Measurements from ENCODE around the gene DMKN.

Gene DMKN

GRCh38 chr19:35461060-35461459 lies 52.4 kb downstream of the DMKN start:
- DNase-seq (ENCODE audit: low read depth): no peak

DNA sequence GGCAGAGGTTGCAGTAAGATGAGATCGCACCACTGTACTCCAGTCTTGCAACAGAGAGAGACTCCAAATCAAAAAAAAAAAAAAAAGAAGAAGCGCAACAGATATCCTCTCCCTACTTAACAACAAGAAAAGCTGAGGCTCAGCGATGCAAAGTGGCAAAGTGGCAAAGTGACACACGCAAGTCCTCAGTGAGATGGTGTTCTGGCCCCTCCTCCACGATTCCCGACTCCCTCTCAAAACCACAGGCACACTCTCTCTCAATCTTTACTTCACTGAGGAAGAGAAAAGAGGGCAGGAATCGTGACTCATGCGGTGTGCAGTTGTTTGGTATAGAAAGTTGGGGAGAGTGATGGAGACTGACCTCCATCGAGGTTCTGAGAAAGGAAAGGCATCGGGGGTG lies 52.8 kb downstream of the DMKN start:
- no peak for DNase-seq (ENCODE audit: low read depth)

DNA sequence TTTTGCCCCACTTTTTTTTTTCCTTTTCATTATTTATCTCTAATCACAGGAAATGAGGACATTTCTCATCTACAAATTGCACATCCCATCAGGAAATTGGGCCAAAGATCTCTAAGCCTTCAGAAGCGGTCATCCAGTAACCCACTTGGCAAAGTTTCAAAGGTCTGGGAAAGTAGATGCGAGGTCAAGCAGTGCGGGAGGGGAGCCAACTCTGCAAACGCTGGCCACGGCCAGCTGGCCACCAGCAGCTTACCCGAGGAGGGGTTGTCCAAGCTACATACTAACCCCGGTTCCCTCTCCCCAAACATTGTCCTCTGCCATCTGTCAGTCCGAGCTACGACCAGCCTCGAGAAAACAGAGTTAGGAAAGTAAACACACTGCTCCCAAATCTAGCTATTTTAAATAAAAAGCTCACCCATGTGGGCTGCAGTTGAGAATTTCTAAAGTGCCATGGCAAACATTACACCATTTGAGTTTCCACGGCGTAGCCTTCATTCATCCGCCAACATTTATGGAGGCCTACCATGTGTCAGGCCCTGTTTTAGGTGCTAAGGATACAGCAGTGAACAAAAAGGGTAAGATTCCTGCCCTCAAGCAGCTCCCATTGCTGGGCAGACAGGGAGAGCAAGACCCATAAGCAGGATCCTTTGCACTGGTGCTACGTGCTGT lies 53.9 kb downstream of the DMKN start:
- no peak for DNase-seq (ENCODE audit: low read depth)

DNA sequence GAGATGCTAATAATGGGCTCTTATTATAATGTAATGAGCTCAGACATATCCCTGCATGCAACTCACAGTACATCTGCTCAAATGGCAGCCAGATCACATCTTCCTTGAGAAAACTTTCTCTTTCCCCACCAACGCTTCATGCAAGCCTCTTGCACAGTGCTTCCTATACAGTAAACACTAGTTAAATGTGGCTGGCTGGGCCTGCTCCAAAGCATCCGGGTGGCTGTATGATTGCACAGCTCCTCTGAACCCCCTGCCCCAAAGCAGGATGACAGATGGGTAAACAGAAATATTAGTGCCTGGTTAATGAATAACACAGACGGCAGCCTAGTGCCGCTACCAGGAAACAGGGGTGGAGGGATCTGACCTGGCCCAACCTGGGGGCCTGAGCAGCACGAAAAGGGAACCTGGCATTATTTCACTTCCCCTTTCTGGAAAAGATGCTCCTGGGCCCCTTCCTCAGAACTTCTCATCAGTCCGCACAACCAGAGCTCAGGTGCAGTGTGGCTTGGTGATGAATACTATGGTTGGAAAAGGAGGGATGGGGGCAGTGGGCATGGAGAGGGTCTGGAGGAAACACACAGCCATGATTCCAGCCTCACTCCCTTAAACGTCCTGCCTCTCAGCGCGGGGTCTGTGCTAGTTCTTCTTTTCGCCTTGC lies 54.6 kb downstream of the DMKN start:
- DNase-seq (ENCODE audit: low read depth): no peak

DNA sequence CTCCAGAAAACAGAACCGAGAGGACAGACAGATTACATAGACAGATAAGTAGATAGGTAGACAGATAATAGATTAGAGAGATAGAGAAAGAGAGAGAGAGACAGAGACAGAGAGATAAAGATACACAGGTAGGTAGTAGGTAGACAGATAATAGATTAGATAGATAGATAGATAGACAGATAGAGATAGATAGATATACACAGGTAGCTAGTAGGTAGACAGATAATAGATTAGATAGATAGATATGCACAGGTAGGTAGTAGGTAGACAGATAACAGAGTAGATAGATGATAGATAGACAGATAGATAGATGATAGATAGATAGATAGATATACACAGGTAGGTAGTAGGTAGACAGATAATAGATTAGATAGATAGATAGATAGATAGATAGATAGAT lies 55.3 kb downstream of the DMKN start:
- DNase-seq (ENCODE audit: low read depth): no peak

DNA sequence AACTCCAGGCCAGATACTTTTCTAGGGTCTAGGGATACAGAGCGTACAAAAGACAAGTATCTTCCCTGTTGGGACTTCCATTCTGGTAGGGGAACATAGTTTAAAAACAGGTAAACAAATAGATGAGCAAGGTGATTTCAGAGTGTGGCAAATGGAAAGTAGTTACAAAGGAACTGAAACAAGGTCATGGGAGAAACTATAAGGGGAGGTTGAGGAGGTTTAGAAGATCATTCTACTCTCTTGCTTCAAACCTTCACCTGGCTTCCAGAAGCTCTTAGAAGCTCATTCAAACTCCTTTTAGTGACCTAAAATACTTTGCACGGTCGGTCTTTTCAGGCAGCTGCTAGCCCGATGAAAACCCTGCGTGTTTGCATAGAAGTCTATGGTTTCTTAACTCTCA lies 56.3 kb downstream of the DMKN start:
- DNase-seq (ENCODE audit: low read depth): no peak

DNA sequence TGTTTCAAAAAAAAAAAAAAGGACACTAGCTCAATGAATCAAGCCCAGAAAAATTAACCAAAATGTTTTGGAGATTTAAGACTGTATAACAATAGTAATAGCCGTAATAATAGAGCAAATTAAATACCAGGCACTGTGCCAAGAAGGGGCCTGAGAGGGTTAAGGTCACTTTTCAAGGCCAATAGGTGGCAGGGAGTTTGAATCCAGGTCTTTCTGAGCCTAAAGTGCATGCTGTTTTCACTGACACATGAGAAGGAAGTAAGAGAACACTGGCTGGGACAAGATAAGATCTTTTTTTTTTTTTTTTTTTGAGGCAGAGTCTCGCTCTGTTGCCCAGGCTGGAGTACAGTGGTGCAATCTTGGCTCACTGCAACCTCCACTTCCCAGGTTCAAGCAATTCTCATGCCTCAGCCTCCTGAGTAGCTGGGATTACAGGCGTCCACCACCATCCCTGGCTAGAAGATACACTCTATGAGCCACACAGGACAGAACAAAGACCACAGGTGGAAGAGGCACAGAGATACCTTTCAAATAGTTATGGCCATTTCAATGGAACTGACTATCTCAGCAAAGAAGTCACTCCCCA lies 57.7 kb downstream of the DMKN start:
- no peak for DNase-seq (ENCODE audit: low read depth)

DNA sequence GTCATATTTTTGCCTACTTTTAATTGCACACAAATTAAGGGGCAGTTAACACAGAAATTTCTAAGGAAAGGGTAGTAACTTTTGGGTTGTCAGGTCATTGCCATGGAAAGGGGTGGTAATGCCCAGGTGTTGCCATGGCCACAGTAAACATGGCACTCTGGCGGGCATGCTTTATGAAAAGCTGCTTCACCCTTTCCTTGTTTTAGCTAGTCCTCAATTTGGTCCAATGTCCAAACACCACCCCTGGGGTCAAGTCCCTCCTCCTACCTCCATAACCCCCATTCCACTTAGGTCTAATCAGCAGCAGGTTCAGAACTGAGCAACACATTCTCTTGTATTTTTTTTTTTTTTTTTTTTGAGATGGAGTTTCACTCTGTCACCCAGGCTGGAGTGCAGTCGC lies 58.8 kb downstream of the DMKN start:
- DNase-seq (ENCODE audit: low read depth): no peak

DNA sequence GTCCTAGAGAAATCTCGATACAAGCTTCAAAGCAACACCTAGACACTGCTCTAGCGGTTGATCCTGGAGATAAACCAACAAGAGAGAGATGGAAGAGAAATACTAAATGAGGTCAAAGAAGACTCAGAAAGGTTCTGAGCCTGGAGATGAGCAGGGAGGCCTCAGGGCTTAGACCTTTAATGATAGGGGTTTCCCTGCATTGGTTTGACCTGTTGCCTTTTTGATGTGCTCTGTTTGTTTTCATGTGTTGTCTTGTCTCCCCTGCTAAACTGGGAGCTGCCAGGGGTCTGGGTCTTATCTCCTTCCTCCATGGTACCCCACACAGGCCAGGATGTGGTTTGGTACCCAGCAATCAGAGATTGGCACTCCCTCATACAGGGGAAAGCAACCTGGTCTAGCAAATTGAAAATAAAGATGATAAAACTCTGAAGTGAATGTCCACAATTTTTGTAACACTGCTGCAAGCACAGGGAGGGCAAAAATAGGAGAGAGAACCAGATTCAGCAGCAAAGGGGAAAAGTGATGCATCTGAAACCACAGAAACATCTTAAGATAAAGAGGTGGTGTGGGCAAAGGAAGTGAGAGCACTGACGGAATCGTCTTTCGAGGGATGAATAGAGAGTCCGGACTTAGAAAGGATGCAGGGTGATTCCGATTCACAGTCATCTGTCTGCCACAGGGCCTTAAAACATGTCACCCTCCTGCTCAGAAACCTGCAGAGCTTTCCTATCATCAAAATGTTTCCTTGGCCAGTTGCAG lies 61.9 kb downstream of the DMKN start:
- no peak for DNase-seq (ENCODE audit: low read depth)

GRCh38 chr19:35449359-35450043 lies 63.9 kb downstream of the DMKN start:
- no peak for DNase-seq (ENCODE audit: low read depth)

DNA sequence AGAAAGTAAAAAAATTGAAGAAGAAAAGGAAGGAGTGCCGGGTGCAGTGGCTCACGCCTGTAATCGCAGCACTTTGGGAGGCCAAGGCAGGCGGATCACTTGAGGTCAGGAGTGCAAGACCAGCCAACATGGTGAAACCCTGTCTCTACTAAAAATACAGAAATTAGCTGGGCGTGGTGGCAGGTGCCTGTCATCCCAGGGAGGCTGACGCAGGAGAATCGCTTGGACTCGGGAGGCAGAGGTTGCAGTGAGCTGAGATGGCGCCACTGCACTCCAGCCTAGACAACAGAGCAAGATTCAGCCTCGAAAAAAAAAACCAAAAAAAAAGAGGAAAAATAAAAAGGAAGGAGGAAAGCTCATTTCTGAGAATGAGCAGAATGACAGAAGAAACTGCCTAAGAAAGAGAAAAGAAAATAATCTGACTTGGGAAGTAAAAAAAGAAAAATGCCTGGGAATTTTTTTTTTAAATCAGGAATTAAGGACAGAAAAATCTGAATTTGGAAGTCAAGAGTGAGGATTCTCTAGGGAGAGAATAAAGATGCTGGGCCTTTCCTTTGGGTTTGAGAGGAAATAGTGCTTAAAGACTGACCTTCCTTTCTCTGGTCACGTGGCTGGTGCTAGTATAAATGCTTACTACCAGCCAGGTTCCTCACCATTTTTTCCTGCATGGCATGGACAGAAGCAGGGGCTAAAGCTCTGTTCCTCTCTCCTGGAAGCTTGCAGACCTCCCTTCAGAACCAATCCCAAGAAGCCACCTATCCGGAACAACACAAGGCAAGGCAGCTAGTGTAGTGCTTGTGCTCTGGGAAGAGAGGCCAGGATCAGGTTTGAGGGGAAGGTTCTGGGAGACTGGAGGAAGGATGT lies 65.6 kb downstream of the DMKN start, which contains the start of gene FFAR2:
TSS of gene FFAR2 (plus strand) at position 652 of the 864 bp plus-strand sequence. CDS start 1,458 bp downstream, outside the sequence.
- DNase-seq (ENCODE audit: low read depth): no peak
